NB4 (cell line): Measurements from ENCODE around the gene HBG2.

ENCODE experiments used
- DNase-seq: peaks from one replicate; pipeline ENCODE4 v3.0.0; 2010; ENCODE audit warnings: low read depth
- H3K4me3 ChIP-seq: one replicate; pipeline ENCODE4 v1.5.1; 2011; ENCODE audit warnings: mild to moderate bottlenecking, low read depth, low read length, moderate library complexity
- CTCF ChIP-seq: IDR thresholded peaks from one replicate; pipeline ENCODE4 v1.5.1; 2012; ENCODE audit warnings: low read depth, low read length
- MAX ChIP-seq: IDR thresholded peaks from 2 replicates; pipeline ENCODE4 v1.6.1; 2011; ENCODE audit warnings: low read depth, low read length
- MYC ChIP-seq: IDR thresholded peaks from 2 replicates; pipeline ENCODE4 v1.6.1; 2011; ENCODE audit warnings: low read depth, low read length
- POLR2A ChIP-seq: IDR thresholded peaks from 2 replicates; pipeline ENCODE4 v1.6.1; 2011; ENCODE audit warnings: mild to moderate bottlenecking; ENCODE audit not compliant: insufficient read length; ENCODE audit errors: extremely low read depth

Gene HBG2

GRCh38 chr11:5241458-5241857, 13.1 kb downstream of the HBG2 start:
- no peak for TF ChIP-seq CTCF
- TF ChIP-seq MYC = no peak
- no peak for TF ChIP-seq POLR2A
- no peak for TF ChIP-seq MAX
- DNase-seq = no peak
- H3K4me3 ChIP-seq = no peak overlapping the region

- DNase-seq = no peak
- TF ChIP-seq CTCF (no peak), POLR2A (no peak), MYC (no peak), MAX (no peak)
- H3K4me3 ChIP-seq = no peak overlapping the region
Measured at GRCh38 chr11:5240458-5240857, 14.1 kb downstream of the HBG2 start.

- TF ChIP-seq MAX (no peak), CTCF (no peak), MYC (no peak), POLR2A (no peak)
- DNase-seq = no peak
- H3K4me3 ChIP-seq = no peak overlapping the region
Measured at GRCh38 chr11:5240056-5240455, 14.5 kb downstream of the HBG2 start.

- no peak for DNase-seq
- no peak overlapping the region for H3K4me3 ChIP-seq
- TF ChIP-seq CTCF = no peak
- TF ChIP-seq MAX = no peak
- TF ChIP-seq MYC = no peak
- no peak for TF ChIP-seq POLR2A
Measured at GRCh38 chr11:5239046-5239445, 15.5 kb downstream of the HBG2 start.

- H3K4me3 ChIP-seq = no peak overlapping the region
- DNase-seq = no peak
- no peak for TF ChIP-seq POLR2A
- TF ChIP-seq MAX = no peak
- TF ChIP-seq CTCF = no peak
Measured at GRCh38 chr11:5238486-5238885, 16.1 kb downstream of the HBG2 start.

GRCh38 chr11:5237420-5237819, 17.2 kb downstream of the HBG2 start:
- DNase-seq = no peak
- no peak overlapping the region for H3K4me3 ChIP-seq
- TF ChIP-seq CTCF (no peak), MYC (no peak), MAX (no peak), POLR2A (no peak)
